ENCODE results near the gene CBFA2T3. TPM values are rescaled to one million over a fixed set of nuclear protein-coding genes. Genes with fewer than 3 reads are reported as not detected.

The CBFA2T3 gene
- total RNA-seq, 1 donor from 2014 or later: not detected

- H3K4me3 Mint-ChIP-seq (ENCODE audit: unreplicated experiment): no peak overlapping the region
- DNase-seq (ENCODE audit: extremely low spot score, unreplicated experiment): no peak
- H3K9me3 Mint-ChIP-seq (ENCODE audit: unreplicated experiment): peaks cover 5% of the 10 kb centered on the region
- peaks cover 7% of the 10 kb centered on the region for H3K27me3 Mint-ChIP-seq (ENCODE audit: unreplicated experiment)
- no peaks in the 10 kb centered on the region for H3K36me3 Mint-ChIP-seq (ENCODE audit: unreplicated experiment)
- no peak overlapping the region for H3K27ac Mint-ChIP-seq (ENCODE audit: unreplicated experiment)
- no peaks in the 10 kb centered on the region for H3K4me1 Mint-ChIP-seq (ENCODE audit: unreplicated experiment)
- TF ChIP-seq CTCF (IDR thresholded peaks at IDR 0.05): no peak
These were observed 29.2 kb upstream of the CBFA2T3 start for GRCh38 chr16:89006036-89006752.

GRCh38 chr16:89005201-89006035, 28.4 kb upstream of the CBFA2T3 start:
- H3K36me3 Mint-ChIP-seq (ENCODE audit: unreplicated experiment): no peaks in the 10 kb centered on the region
- no peak for DNase-seq (ENCODE audit: extremely low spot score, unreplicated experiment)
- no peaks in the 10 kb centered on the region for H3K4me1 Mint-ChIP-seq (ENCODE audit: unreplicated experiment)
- H3K27ac Mint-ChIP-seq (ENCODE audit: unreplicated experiment): no peak overlapping the region
- H3K9me3 Mint-ChIP-seq (ENCODE audit: unreplicated experiment): peaks cover 5% of the 10 kb centered on the region
- H3K4me3 Mint-ChIP-seq (ENCODE audit: unreplicated experiment): no peak overlapping the region
- peaks cover 7% of the 10 kb centered on the region for H3K27me3 Mint-ChIP-seq (ENCODE audit: unreplicated experiment)
- TF ChIP-seq CTCF (IDR thresholded peaks at IDR 0.05): no peak

GRCh38 chr16:89004209-89004831, 27.3 kb upstream of the CBFA2T3 start:
- Mint-ChIP-seq H3K9me3 (ENCODE audit: unreplicated experiment) (peaks cover 1% of the 10 kb centered on the region), H3K27me3 (ENCODE audit: unreplicated experiment) (peaks cover 7% of the 10 kb centered on the region), H3K27ac (ENCODE audit: unreplicated experiment) (no peak overlapping the region), H3K4me1 (ENCODE audit: unreplicated experiment) (no peaks in the 10 kb centered on the region), H3K36me3 (ENCODE audit: unreplicated experiment) (no peaks in the 10 kb centered on the region), H3K4me3 (ENCODE audit: unreplicated experiment) (no peak overlapping the region)
- DNase-seq (ENCODE audit: extremely low spot score, unreplicated experiment): no peak
- no peak for TF ChIP-seq CTCF (IDR thresholded peaks at IDR 0.05)

- no peak for DNase-seq (ENCODE audit: extremely low spot score, unreplicated experiment)
- Mint-ChIP-seq H3K27me3 (ENCODE audit: unreplicated experiment) (peaks cover 7% of the 10 kb centered on the region), H3K27ac (ENCODE audit: unreplicated experiment) (no peak overlapping the region)
These were observed 26.8 kb upstream of the CBFA2T3 start for GRCh38 chr16:89003831-89004208.

More at GRCh38 chr16:89003831-89004208, 26.8 kb upstream of the CBFA2T3 start:
- Mint-ChIP-seq H3K9me3 (ENCODE audit: unreplicated experiment) (peaks cover 4% of the 10 kb centered on the region), H3K4me3 (ENCODE audit: unreplicated experiment) (no peak overlapping the region), H3K36me3 (ENCODE audit: unreplicated experiment) (no peaks in the 10 kb centered on the region), H3K4me1 (ENCODE audit: unreplicated experiment) (no peaks in the 10 kb centered on the region)
- TF ChIP-seq CTCF (IDR thresholded peaks at IDR 0.05): no peak
